Chondrocyte (in vitro differentiated cells): ENCODE results near the gene TRAF2. TPM values are rescaled to one million over a fixed set of nuclear protein-coding genes. Genes with fewer than 3 reads are reported as not detected.

Experiments
- DNase-seq: peaks from one replicate; pipeline ENCODE4 v3.0.0; 2021; ENCODE audit warnings: mixed read lengths, low spot score
- H3K27ac Mint-ChIP-seq: one replicate; pipeline ENCODE4 v1.8.0; 2021; ENCODE audit warnings: mild to moderate bottlenecking, moderate library complexity, mixed read lengths; ENCODE audit not compliant: unreplicated experiment
- H3K27me3 Mint-ChIP-seq: 2 replicates; pipeline ENCODE4 v1.8.0; 2021; ENCODE audit warnings: low read depth, mixed read lengths
- H3K36me3 Mint-ChIP-seq: 2 replicates; pipeline ENCODE4 v1.8.0; 2021; ENCODE audit warnings: low read depth, mixed read lengths
- H3K4me1 Mint-ChIP-seq: 2 replicates; pipeline ENCODE4 v1.8.0; 2021; ENCODE audit warnings: low read depth, mild to moderate bottlenecking, mixed read lengths
- H3K4me3 Mint-ChIP-seq: one replicate; pipeline ENCODE4 v1.8.0; 2021; ENCODE audit warnings: mild to moderate bottlenecking, moderate library complexity, mixed read lengths; ENCODE audit not compliant: unreplicated experiment
- H3K9me3 Mint-ChIP-seq: 2 replicates; pipeline ENCODE4 v1.8.0; 2021; ENCODE audit warnings: low read depth, mixed read lengths
- CTCF ChIP-seq: fragments of 200-600 bp; sonication (generic); IDR thresholded peaks from 2 replicates; pipeline ENCODE4 v1.5.0; 2021; ENCODE audit warnings: antibody characterized with exemption, mild to moderate bottlenecking, moderate library complexity
- total RNA-seq: library from RNA; stranded (reverse); gene quantifications from 3 replicates; pipeline ENCODE4 v1.2.1, GENCODE V29; 2021

The TRAF2 gene
- total RNA-seq, 1 donor from 2014 or later, result 10.4 TPM

GRCh38 chr9:136853596-136854112 is 32.7 kb upstream of the TRAF2 start:
- TF ChIP-seq CTCF, result no peak
- H3K27ac Mint-ChIP-seq, result no peak overlapping the region
- H3K27me3 Mint-ChIP-seq, result no peaks in the 10 kb centered on the region
- H3K4me1 Mint-ChIP-seq, result peaks cover 11% of the 10 kb centered on the region
- H3K36me3 Mint-ChIP-seq, result no peaks in the 10 kb centered on the region
- no peak overlapping the region for H3K4me3 Mint-ChIP-seq
- no peak for DNase-seq
- H3K9me3 Mint-ChIP-seq, result no peaks in the 10 kb centered on the region

- Mint-ChIP-seq H3K4me3 (no peak overlapping the region), H3K36me3 (no peaks in the 10 kb centered on the region), H3K27ac (no peak overlapping the region), H3K4me1 (peaks cover 11% of the 10 kb centered on the region), H3K27me3 (no peaks in the 10 kb centered on the region), H3K9me3 (no peaks in the 10 kb centered on the region)
- no peak for TF ChIP-seq CTCF
- DNase-seq, result no peak
Observed at GRCh38 chr9:136854113-136854841, 32.0 kb upstream of the TRAF2 start.

GRCh38 chr9:136854842-136855460 is 31.4 kb upstream of the TRAF2 start:
- no peak for DNase-seq
- Mint-ChIP-seq H3K27me3 (no peaks in the 10 kb centered on the region), H3K27ac (no peak overlapping the region), H3K4me1 (peaks cover 8% of the 10 kb centered on the region), H3K36me3 (no peaks in the 10 kb centered on the region), H3K4me3 (no peak overlapping the region), H3K9me3 (no peaks in the 10 kb centered on the region)
- no peak for TF ChIP-seq CTCF

- Mint-ChIP-seq H3K27me3 (no peaks in the 10 kb centered on the region), H3K4me3 (no peak overlapping the region), H3K36me3 (no peaks in the 10 kb centered on the region), H3K27ac (no peak overlapping the region), H3K4me1 (peaks cover 5% of the 10 kb centered on the region), H3K9me3 (no peaks in the 10 kb centered on the region)
- no peak for TF ChIP-seq CTCF
- no peak for DNase-seq
Observed at GRCh38 chr9:136855461-136856078, 30.7 kb upstream of the TRAF2 start.

GRCh38 chr9:136856079-136856476 is 30.2 kb upstream of the TRAF2 start:
- Mint-ChIP-seq H3K27me3 (no peaks in the 10 kb centered on the region), H3K9me3 (no peaks in the 10 kb centered on the region), H3K36me3 (no peaks in the 10 kb centered on the region), H3K4me1 (peaks cover 5% of the 10 kb centered on the region), H3K27ac (no peak overlapping the region), H3K4me3 (no peak overlapping the region)
- no peak for DNase-seq
- TF ChIP-seq CTCF, result no peak
